ENCODE results near the gene RHOD.

DNA sequence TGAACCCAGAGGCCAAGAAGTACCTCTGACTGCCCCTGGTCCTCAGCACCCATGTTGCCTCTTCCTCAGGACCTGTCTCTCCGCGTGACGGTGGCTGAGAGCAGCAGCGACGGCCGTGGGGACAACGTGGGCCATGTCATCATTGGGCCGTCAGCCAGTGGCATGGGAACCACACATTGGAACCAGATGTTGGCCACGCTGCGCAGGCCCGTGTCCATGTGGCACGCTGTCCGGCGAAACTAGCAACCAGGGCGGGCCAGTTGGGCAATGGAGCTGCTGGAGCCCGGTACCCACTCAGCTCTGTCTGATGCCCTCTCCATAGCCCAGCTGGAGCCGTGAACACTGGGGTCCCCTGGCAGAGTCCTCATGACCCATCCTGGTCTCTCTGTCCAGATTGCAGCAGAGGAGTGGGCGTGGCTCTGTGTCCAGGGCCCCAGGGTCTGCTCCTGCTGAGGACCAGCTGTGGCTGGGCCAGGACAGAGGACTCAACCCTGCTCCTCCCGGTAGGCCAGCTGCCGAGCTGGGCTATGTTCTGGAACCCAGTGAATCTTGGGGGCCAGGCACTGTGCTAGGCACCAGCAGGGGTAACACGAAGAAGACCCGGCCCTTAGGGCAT is 8.0 kb upstream of the RHOD start:
- TF ChIP-seq POLR2AphosphoS5 (IDR thresholded peaks at IDR 0.05; ENCODE audit: borderline replicate concordance, low read depth, low read length) = no peak
- no peak for TF ChIP-seq EZH2 (IDR thresholded peaks at IDR 0.05)
